Measurements from ENCODE around the gene LILRB2. TPM values are rescaled to one million over a fixed set of nuclear protein-coding genes. Genes with fewer than 3 reads are reported as not detected.
"Not testable (repeated sequence)": the region's sequence is repeated elsewhere in the genome, so short reads cannot be mapped to it uniquely, and the experiment has no call there.

LILRB2 gene
- total RNA-seq, 1 experiment from 2014 or later, result not detected

GRCh38 chr19:54279406-54279962, 1.4 kb downstream of the LILRB2 start:
- ChIA-PET CTCF (no interaction called here), POLR2A (ENCODE audit: low non-redundant PET) (no interaction called here)
- no TSS peak for BruUV-seq (replicated peaks)
- intact Hi-C loops (cut with micrococcal nuclease; ENCODE audit: unreplicated experiment), result no loop called here
- TF ChIP-seq CTCF (conservative IDR thresholded peaks at IDR 0.05; ENCODE audit: low read depth, low read length) (no peak), EZH2 (IDR thresholded peaks at IDR 0.05; ENCODE audit: borderline replicate concordance, low read depth, low read length, poor library complexity, severe bottlenecking) (no peak)
- H3K27me3 ChIP-seq (replicated peaks; ENCODE audit: insufficient read depth, low read depth, low read length, poor library complexity), result peaks cover 24% of the 10 kb centered on the region
- no peaks in the 10 kb centered on the region for H3K9me3 ChIP-seq (ENCODE audit: low read depth, low read length, poor library complexity, severe bottlenecking)
- no peak for DNase-seq (ENCODE audit: low spot score)
- H3K4me1 ChIP-seq (ENCODE audit: insufficient read depth, low read length, poor library complexity, severe bottlenecking), result no peaks in the 10 kb centered on the region
- no peak overlapping the region for H3K4me3 ChIP-seq (ENCODE audit: low read depth, low read length, poor library complexity, severe bottlenecking)
- H3K27ac ChIP-seq (ENCODE audit: low read depth, low read length, poor library complexity, severe bottlenecking), result no peak overlapping the region
- no peaks in the 10 kb centered on the region for H3K36me3 ChIP-seq (ENCODE audit: insufficient read depth, low read length, poor library complexity, severe bottlenecking)

GRCh38 chr19:54278571-54279195, 2.2 kb downstream of the LILRB2 start:
- H3K36me3 ChIP-seq (ENCODE audit: insufficient read depth, low read length, poor library complexity, severe bottlenecking); DNase-seq (ENCODE audit: low spot score); BruUV-seq (replicated peaks); H3K27ac ChIP-seq (ENCODE audit: low read depth, low read length, poor library complexity, severe bottlenecking); POLR2A ChIA-PET (ENCODE audit: low non-redundant PET); intact Hi-C loops (cut with micrococcal nuclease; ENCODE audit: unreplicated experiment); CTCF ChIA-PET; H3K4me1 ChIP-seq (ENCODE audit: insufficient read depth, low read length, poor library complexity, severe bottlenecking); H3K4me3 ChIP-seq (ENCODE audit: low read depth, low read length, poor library complexity, severe bottlenecking); H3K9me3 ChIP-seq (ENCODE audit: low read depth, low read length, poor library complexity, severe bottlenecking): not testable (repeated sequence)
- peaks cover 30% of the 10 kb centered on the region for H3K27me3 ChIP-seq (replicated peaks; ENCODE audit: insufficient read depth, low read depth, low read length, poor library complexity)

- H3K4me1 ChIP-seq (ENCODE audit: insufficient read depth, low read length, poor library complexity, severe bottlenecking); CTCF ChIA-PET; BruUV-seq (replicated peaks): not testable (repeated sequence)
Observed at GRCh38 chr19:54278056-54278455, 2.9 kb downstream of the LILRB2 start.

GRCh38 chr19:54277111-54277615, 3.7 kb downstream of the LILRB2 start:
- H3K27ac ChIP-seq (ENCODE audit: low read depth, low read length, poor library complexity, severe bottlenecking); BruUV-seq (replicated peaks); H3K4me3 ChIP-seq (ENCODE audit: low read depth, low read length, poor library complexity, severe bottlenecking); H3K9me3 ChIP-seq (ENCODE audit: low read depth, low read length, poor library complexity, severe bottlenecking); DNase-seq (ENCODE audit: low spot score); CTCF ChIA-PET; intact Hi-C loops (cut with micrococcal nuclease; ENCODE audit: unreplicated experiment); POLR2A ChIA-PET (ENCODE audit: low non-redundant PET); H3K36me3 ChIP-seq (ENCODE audit: insufficient read depth, low read length, poor library complexity, severe bottlenecking); H3K4me1 ChIP-seq (ENCODE audit: insufficient read depth, low read length, poor library complexity, severe bottlenecking): not testable (repeated sequence)
- H3K27me3 ChIP-seq (replicated peaks; ENCODE audit: insufficient read depth, low read depth, low read length, poor library complexity), result peaks cover 28% of the 10 kb centered on the region

More at GRCh38 chr19:54278056-54278455, 2.9 kb downstream of the LILRB2 start:
- H3K4me3 ChIP-seq (ENCODE audit: low read depth, low read length, poor library complexity, severe bottlenecking); POLR2A ChIA-PET (ENCODE audit: low non-redundant PET); H3K36me3 ChIP-seq (ENCODE audit: insufficient read depth, low read length, poor library complexity, severe bottlenecking); intact Hi-C loops (cut with micrococcal nuclease; ENCODE audit: unreplicated experiment); H3K27ac ChIP-seq (ENCODE audit: low read depth, low read length, poor library complexity, severe bottlenecking); DNase-seq (ENCODE audit: low spot score); H3K9me3 ChIP-seq (ENCODE audit: low read depth, low read length, poor library complexity, severe bottlenecking): not testable (repeated sequence)
- H3K27me3 ChIP-seq (replicated peaks; ENCODE audit: insufficient read depth, low read depth, low read length, poor library complexity), result peaks cover 29% of the 10 kb centered on the region
